GM19467 (cell line): ENCODE results near the gene GSTA3.
"Not testable (repeated sequence)": the region's sequence is repeated elsewhere in the genome, so short reads cannot be mapped to it uniquely, and the experiment has no call there.

Source experiments
- ATAC-seq: cut with Tn5 transposase; IDR thresholded peaks from one replicate; pipeline ENCODE4 v1.9.1; 2021; ENCODE audit warnings: mild to moderate bottlenecking, moderate library complexity; ENCODE audit not compliant: unreplicated experiment

GSTA3 gene

GRCh38 chr6:52909531-52909930 lies at the start of gene GSTA3:
GSTA3 (minus strand) TSS chr6:52909698; CDS start chr6:52905834, 3,864 bp downstream.
- no peak for ATAC-seq

- ATAC-seq, result no peak
These were observed 49.2 kb upstream of the GSTA3 start for GRCh38 chr6:52958546-52959255.

GRCh38 chr6:52955871-52956270 lies 46.4 kb upstream of the GSTA3 start:
- ATAC-seq, result no peak

GRCh38 chr6:52953911-52954839 lies 44.7 kb upstream of the GSTA3 start:
- no peak for ATAC-seq

GRCh38 chr6:52946306-52946705 lies 36.8 kb upstream of the GSTA3 start:
- no peak for ATAC-seq

GRCh38 chr6:52942821-52943220 lies 33.3 kb upstream of the GSTA3 start:
- ATAC-seq, result not testable (repeated sequence)

GRCh38 chr6:52942221-52942620 lies 32.7 kb upstream of the GSTA3 start:
- ATAC-seq, result no peak

GRCh38 chr6:52937908-52938307 lies 28.4 kb upstream of the GSTA3 start:
- ATAC-seq, result no peak

GRCh38 chr6:52933778-52934177 lies 24.3 kb upstream of the GSTA3 start:
- no peak for ATAC-seq

GRCh38 chr6:52931351-52931750 lies 21.9 kb upstream of the GSTA3 start:
- no peak for ATAC-seq

- no peak for ATAC-seq
These were observed 20.0 kb upstream of the GSTA3 start for GRCh38 chr6:52929321-52930164.

GRCh38 chr6:52927451-52927850 lies 18.0 kb upstream of the GSTA3 start:
- no peak for ATAC-seq

- no peak for ATAC-seq
These were observed 16.7 kb upstream of the GSTA3 start for GRCh38 chr6:52925919-52926792.

GRCh38 chr6:52925042-52925441 lies 15.5 kb upstream of the GSTA3 start:
- ATAC-seq, result no peak

GRCh38 chr6:52923689-52924088 lies 14.2 kb upstream of the GSTA3 start:
- ATAC-seq, result not testable (repeated sequence)

GRCh38 chr6:52922161-52922560 lies 12.7 kb upstream of the GSTA3 start:
- ATAC-seq, result no peak

GRCh38 chr6:52921743-52922142 lies 12.2 kb upstream of the GSTA3 start:
- no peak for ATAC-seq

- not testable (repeated sequence) for ATAC-seq
These were observed 10.0 kb upstream of the GSTA3 start for GRCh38 chr6:52919511-52919910.

- ATAC-seq, result not testable (repeated sequence)
These were observed 9.3 kb upstream of the GSTA3 start for GRCh38 chr6:52918771-52919170.
